HepG2 (cell line): ENCODE measurements around the gene IL3RA.

ENCODE experiments used
- BCL6 ChIP-seq: IDR thresholded peaks from 2 replicates; pipeline ENCODE4 v1.6.1; 2016; ENCODE audit warnings: missing genetic modification reagents, missing compliant biosample characterization
- BRCA1 ChIP-seq: sonication (generic); formaldehyde crosslinking; IDR thresholded peaks from 2 replicates; pipeline ENCODE4 v1.4.0; 2020; ENCODE audit warnings: missing genetic modification reagents
- EZH2 ChIP-seq: conservative IDR thresholded peaks from 2 replicates; pipeline ENCODE4 v1.6.1; 2012; ENCODE audit warnings: mild to moderate bottlenecking, low read depth, low read length, moderate library complexity
- GABPA ChIP-seq, 2 experiments: IDR thresholded peaks; 2 replicates each; pipeline ENCODE4 v1.6.1; 2011 to 2016; ENCODE audit warnings: low read depth in 2 of 2, low read length in 1 of 2, missing biosample characterization in 1 of 2, missing genetic modification characterization in 1 of 2
- MTF2 ChIP-seq: sonication (generic); formaldehyde crosslinking; IDR thresholded peaks from 2 replicates; pipeline ENCODE4 v1.5.0; 2020; ENCODE audit warnings: missing genetic modification reagents, borderline replicate concordance
- NBN ChIP-seq: fragments of 450-650 bp; conservative IDR thresholded peaks from 2 replicates; pipeline ENCODE4 v1.6.1; 2017
- POLR2A ChIP-seq, 2 experiments: IDR thresholded peaks; 2 replicates each; pipeline ENCODE4 v1.6.1; 2011; ENCODE audit warnings: low read depth in 2 of 2, low read length in 2 of 2, mild to moderate bottlenecking in 1 of 2, moderate library complexity in 1 of 2; ENCODE audit not compliant: insufficient read depth in 1 of 2
- SRF ChIP-seq: IDR thresholded peaks from 2 replicates; pipeline ENCODE4 v1.6.1; 2011; ENCODE audit warnings: mild to moderate bottlenecking, low read depth, low read length, moderate library complexity
- TBP ChIP-seq: sonication (generic); formaldehyde crosslinking; IDR thresholded peaks from 2 replicates; pipeline ENCODE4 v1.5.0; 2020; ENCODE audit warnings: missing genetic modification reagents
- ZNF510 ChIP-seq: sonication (generic); formaldehyde crosslinking; IDR thresholded peaks from 2 replicates; pipeline ENCODE4 v1.4.0; 2020; ENCODE audit warnings: low read depth, mild to moderate bottlenecking, missing genetic modification reagents
- ZNF550 ChIP-seq: sonication (generic); formaldehyde crosslinking; IDR thresholded peaks from 2 replicates; pipeline ENCODE4 v1.4.0; 2020; ENCODE audit warnings: mild to moderate bottlenecking, missing genetic modification reagents, borderline replicate concordance
- ZNF660 ChIP-seq: sonication (generic); formaldehyde crosslinking; IDR thresholded peaks from 2 replicates; pipeline ENCODE4 v1.5.1; 2020; ENCODE audit warnings: mild to moderate bottlenecking, low read depth, missing genetic modification reagents, borderline replicate concordance
- ZNF788 ChIP-seq: sonication (generic); formaldehyde crosslinking; IDR thresholded peaks from 2 replicates; pipeline ENCODE4 v1.5.0; 2020; ENCODE audit warnings: mild to moderate bottlenecking, missing genetic modification reagents, borderline replicate concordance
- TF ChIP-seq, protein P1 (sequence below): sonication (generic); formaldehyde crosslinking; IDR thresholded peaks from 2 replicates; pipeline ENCODE4 v1.5.0; 2020; ENCODE audit warnings: mild to moderate bottlenecking, missing genetic modification reagents, moderate library complexity

- TF ChIP-seq, protein P1, sequence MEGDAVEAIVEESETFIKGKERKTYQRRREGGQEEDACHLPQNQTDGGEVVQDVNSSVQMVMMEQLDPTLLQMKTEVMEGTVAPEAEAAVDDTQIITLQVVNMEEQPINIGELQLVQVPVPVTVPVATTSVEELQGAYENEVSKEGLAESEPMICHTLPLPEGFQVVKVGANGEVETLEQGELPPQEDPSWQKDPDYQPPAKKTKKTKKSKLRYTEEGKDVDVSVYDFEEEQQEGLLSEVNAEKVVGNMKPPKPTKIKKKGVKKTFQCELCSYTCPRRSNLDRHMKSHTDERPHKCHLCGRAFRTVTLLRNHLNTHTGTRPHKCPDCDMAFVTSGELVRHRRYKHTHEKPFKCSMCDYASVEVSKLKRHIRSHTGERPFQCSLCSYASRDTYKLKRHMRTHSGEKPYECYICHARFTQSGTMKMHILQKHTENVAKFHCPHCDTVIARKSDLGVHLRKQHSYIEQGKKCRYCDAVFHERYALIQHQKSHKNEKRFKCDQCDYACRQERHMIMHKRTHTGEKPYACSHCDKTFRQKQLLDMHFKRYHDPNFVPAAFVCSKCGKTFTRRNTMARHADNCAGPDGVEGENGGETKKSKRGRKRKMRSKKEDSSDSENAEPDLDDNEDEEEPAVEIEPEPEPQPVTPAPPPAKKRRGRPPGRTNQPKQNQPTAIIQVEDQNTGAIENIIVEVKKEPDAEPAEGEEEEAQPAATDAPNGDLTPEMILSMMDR (CRISPR knock-in tag), result no peak
- TF ChIP-seq BCL6, result no peak
- TF ChIP-seq GABPA (IDR thresholded peaks at IDR 0.05; ENCODE audit: low read depth, low read length), result no peak
- TF ChIP-seq GABPA (CRISPR knock-in tag; IDR thresholded peaks at IDR 0.05; ENCODE audit: low read depth), result no peak
- no peak for TF ChIP-seq MTF2 (CRISPR knock-in tag)
- TF ChIP-seq ZNF550 (CRISPR knock-in tag), result no peak
- TF ChIP-seq POLR2A (IDR thresholded peaks at IDR 0.05; ENCODE audit: insufficient read depth in 1 of 2, low read depth in 2 of 2, low read length in 2 of 2), result no peak
- no peak for TF ChIP-seq ZNF660 (CRISPR knock-in tag)
- no peak for TF ChIP-seq ZNF510
- no peak for TF ChIP-seq TBP
- TF ChIP-seq EZH2, result no peak
- no peak for TF ChIP-seq BRCA1 (CRISPR knock-in tag)
- no peak for TF ChIP-seq SRF
- no peak for TF ChIP-seq ZNF788 (CRISPR knock-in tag)
- TF ChIP-seq NBN, result no peak
Measured at GRCh38 chrX:1358793-1359476, 22.4 kb downstream of the IL3RA start.
